Renal cortex interstitium (tissue), 11 donors: ENCODE results near the gene RAPGEFL1. TPM values are rescaled to one million over a fixed set of nuclear protein-coding genes. Genes with fewer than 3 reads are reported as not detected.

Experiments
- DNase-seq, 11 donors: peaks; one replicate each; pipeline ENCODE4 v3.0.0-alpha.2; 2013; ENCODE audit warnings: low read depth in 9 of 11, low spot score in 4 of 11; ENCODE audit errors: extremely low read depth in 1 of 11
- polyA plus RNA-seq, 3 donors: library from polyadenylated mRNA; unstranded; fragments of 120-200 nt; gene quantifications; one replicate each; pipeline ENCODE4 v1.2.1, GENCODE V29; 2013; ENCODE audit not compliant: insufficient read length in 3 of 3

RAPGEFL1 gene
- polyA plus RNA-seq, 3 donors = 8.0 to 11.5 (median 9.0) TPM

GRCh38 chr17:40171750-40172149, 5.5 kb upstream of the RAPGEFL1 start:
- DNase-seq = no peak

- DNase-seq = no peak
Measured at GRCh38 chr17:40173091-40173777, 4.0 kb upstream of the RAPGEFL1 start.

GRCh38 chr17:40173778-40174135, 3.5 kb upstream of the RAPGEFL1 start:
- no peak for DNase-seq

GRCh38 chr17:40174514-40174913, 2.8 kb upstream of the RAPGEFL1 start:
- no peak for DNase-seq

GRCh38 chr17:40175928-40176753, 1.1 kb upstream of the RAPGEFL1 start:
- DNase-seq = no peak

- DNase-seq = no peak
Measured at GRCh38 chr17:40176754-40177110, 538 bp upstream of the RAPGEFL1 start.

- DNase-seq = no peak
Measured at GRCh38 chr17:40178021-40178601, 841 bp downstream of the RAPGEFL1 start.

GRCh38 chr17:40178660-40179059, 1.4 kb downstream of the RAPGEFL1 start:
- DNase-seq = no peak

- no peak for DNase-seq
Measured at GRCh38 chr17:40179923-40180659, 2.8 kb downstream of the RAPGEFL1 start.

- no peak for DNase-seq
Measured at GRCh38 chr17:40180694-40181093, 3.4 kb downstream of the RAPGEFL1 start.

- no peak for DNase-seq
Measured at GRCh38 chr17:40181205-40181604, 3.9 kb downstream of the RAPGEFL1 start.

GRCh38 chr17:40182606-40183005, 5.3 kb downstream of the RAPGEFL1 start:
- DNase-seq = no peak

- DNase-seq = no peak
Measured at GRCh38 chr17:40187238-40187637, 10.0 kb downstream of the RAPGEFL1 start.

- no peak for DNase-seq
Measured at GRCh38 chr17:40188694-40189093, 11.4 kb downstream of the RAPGEFL1 start.

- no peak for DNase-seq
Measured at GRCh38 chr17:40190197-40191021, 13.1 kb downstream of the RAPGEFL1 start.

GRCh38 chr17:40191237-40192208, 14.3 kb downstream of the RAPGEFL1 start:
- DNase-seq = peak in 9 of 11 donors; percentile 46 to 78 (median 67)

GRCh38 chr17:40192961-40193360, 15.7 kb downstream of the RAPGEFL1 start:
- DNase-seq = no peak

- DNase-seq = no peak
Measured at GRCh38 chr17:40194821-40195220, 17.6 kb downstream of the RAPGEFL1 start.
